VCaP (cell line): ENCODE measurements around the gene SLC39A11.

Experiments used
- H3K27ac ChIP-seq: fragments of 450-650 bp; 2 replicates; pipeline ENCODE4 v1.5.1; 2017
- CTCF ChIP-seq: fragments of 450-650 bp; conservative IDR thresholded peaks from 2 replicates; pipeline ENCODE4 v1.5.1; 2017; ENCODE audit warnings: mild to moderate bottlenecking, moderate library complexity

SLC39A11 gene

GRCh38 chr17:72700226-72700625 is 392.3 kb downstream of the SLC39A11 start:
- no peak overlapping the region for H3K27ac ChIP-seq
- no peak for TF ChIP-seq CTCF

- TF ChIP-seq CTCF: no peak
- H3K27ac ChIP-seq: no peak overlapping the region
Measured at GRCh38 chr17:72699545-72699944, 392.9 kb downstream of the SLC39A11 start.

- no peak for TF ChIP-seq CTCF
- no peak overlapping the region for H3K27ac ChIP-seq
Measured at GRCh38 chr17:72697602-72698146, 394.8 kb downstream of the SLC39A11 start.

GRCh38 chr17:72696721-72697120 is 395.8 kb downstream of the SLC39A11 start:
- no peak for TF ChIP-seq CTCF
- no peak overlapping the region for H3K27ac ChIP-seq

GRCh38 chr17:72696156-72696555 is 396.3 kb downstream of the SLC39A11 start:
- TF ChIP-seq CTCF: no peak
- H3K27ac ChIP-seq: no peak overlapping the region

GRCh38 chr17:72693956-72694355 is 398.5 kb downstream of the SLC39A11 start:
- no peak for TF ChIP-seq CTCF
- H3K27ac ChIP-seq: no peak overlapping the region

GRCh38 chr17:72693151-72693878 is 399.2 kb downstream of the SLC39A11 start:
- no peak overlapping the region for H3K27ac ChIP-seq
- TF ChIP-seq CTCF: no peak
